ENCODE data around the gene NRCAM. TPM values are rescaled to one million over a fixed set of nuclear protein-coding genes. Genes with fewer than 3 reads are reported as not detected.

The NRCAM gene
- polyA plus RNA-seq, 1 donor = 11.8 TPM

GRCh38 chr7:108313086-108313485 is 143.2 kb downstream of the NRCAM start:
- Histone ChIP-seq H3K27ac (ENCODE audit: low read length) (no peak overlapping the region), H3K4me3 (ENCODE audit: low read length) (no peak overlapping the region), H3K27me3 (ENCODE audit: control insufficient read depth, insufficient read depth, low read length) (no peaks in the 10 kb centered on the region), H3K9me3 (ENCODE audit: control insufficient read depth, low read depth, low read length) (no peaks in the 10 kb centered on the region), H3K36me3 (ENCODE audit: control insufficient read depth, insufficient read depth, low read length) (no peaks in the 10 kb centered on the region), H3K4me1 (ENCODE audit: control insufficient read depth, insufficient read depth, low read length) (no peaks in the 10 kb centered on the region)
- 57% methylated on average over 1 of the region's 3 CpGs for WGBS (ENCODE audit: insufficient coverage, low lambda C conversion rate)
- DNase-seq = no peak

- no peaks in the 10 kb centered on the region for H3K9me3 ChIP-seq (ENCODE audit: control insufficient read depth, low read depth, low read length)
- no peak overlapping the region for H3K4me3 ChIP-seq (ENCODE audit: low read length)
- no peaks in the 10 kb centered on the region for H3K4me1 ChIP-seq (ENCODE audit: control insufficient read depth, insufficient read depth, low read length)
- H3K27me3 ChIP-seq (ENCODE audit: control insufficient read depth, insufficient read depth, low read length) = no peaks in the 10 kb centered on the region
- H3K36me3 ChIP-seq (ENCODE audit: control insufficient read depth, insufficient read depth, low read length) = no peaks in the 10 kb centered on the region
- DNase-seq = no peak
- WGBS (ENCODE audit: insufficient coverage, low lambda C conversion rate) = no CpG with 5 or more reads among the region's 3 CpGs
- no peak overlapping the region for H3K27ac ChIP-seq (ENCODE audit: low read length)
These were observed 144.6 kb downstream of the NRCAM start for GRCh38 chr7:108311446-108312168.

GRCh38 chr7:108310351-108310750 is 145.9 kb downstream of the NRCAM start:
- no peak for DNase-seq
- no peak overlapping the region for H3K27ac ChIP-seq (ENCODE audit: low read length)
- no peaks in the 10 kb centered on the region for H3K9me3 ChIP-seq (ENCODE audit: control insufficient read depth, low read depth, low read length)
- H3K4me1 ChIP-seq (ENCODE audit: control insufficient read depth, insufficient read depth, low read length) = no peaks in the 10 kb centered on the region
- WGBS (ENCODE audit: insufficient coverage, low lambda C conversion rate) = no CpG with 5 or more reads among the region's 2 CpGs
- no peaks in the 10 kb centered on the region for H3K27me3 ChIP-seq (ENCODE audit: control insufficient read depth, insufficient read depth, low read length)
- no peaks in the 10 kb centered on the region for H3K36me3 ChIP-seq (ENCODE audit: control insufficient read depth, insufficient read depth, low read length)
- H3K4me3 ChIP-seq (ENCODE audit: low read length) = no peak overlapping the region

- no peak for DNase-seq
- Histone ChIP-seq H3K27me3 (ENCODE audit: control insufficient read depth, insufficient read depth, low read length) (no peaks in the 10 kb centered on the region), H3K27ac (ENCODE audit: low read length) (no peak overlapping the region), H3K36me3 (ENCODE audit: control insufficient read depth, insufficient read depth, low read length) (no peaks in the 10 kb centered on the region), H3K4me3 (ENCODE audit: low read length) (no peak overlapping the region), H3K9me3 (ENCODE audit: control insufficient read depth, low read depth, low read length) (no peaks in the 10 kb centered on the region), H3K4me1 (ENCODE audit: control insufficient read depth, insufficient read depth, low read length) (no peaks in the 10 kb centered on the region)
- no CpG with 5 or more reads among the region's 2 CpGs for WGBS (ENCODE audit: insufficient coverage, low lambda C conversion rate)
These were observed 147.3 kb downstream of the NRCAM start for GRCh38 chr7:108308903-108309302.

- DNase-seq = no peak
- 100% methylated on average over 1 of the region's 3 CpGs for WGBS (ENCODE audit: insufficient coverage, low lambda C conversion rate)
- Histone ChIP-seq H3K4me1 (ENCODE audit: control insufficient read depth, insufficient read depth, low read length) (no peaks in the 10 kb centered on the region), H3K36me3 (ENCODE audit: control insufficient read depth, insufficient read depth, low read length) (no peaks in the 10 kb centered on the region), H3K27me3 (ENCODE audit: control insufficient read depth, insufficient read depth, low read length) (no peaks in the 10 kb centered on the region), H3K4me3 (ENCODE audit: low read length) (no peak overlapping the region), H3K9me3 (ENCODE audit: control insufficient read depth, low read depth, low read length) (no peaks in the 10 kb centered on the region), H3K27ac (ENCODE audit: low read length) (no peak overlapping the region)
These were observed 148.0 kb downstream of the NRCAM start for GRCh38 chr7:108308276-108308675.

- H3K4me3 ChIP-seq (ENCODE audit: low read length) = no peak overlapping the region
- no peak for DNase-seq
- no peaks in the 10 kb centered on the region for H3K36me3 ChIP-seq (ENCODE audit: control insufficient read depth, insufficient read depth, low read length)
- no peaks in the 10 kb centered on the region for H3K9me3 ChIP-seq (ENCODE audit: control insufficient read depth, low read depth, low read length)
- H3K27ac ChIP-seq (ENCODE audit: low read length) = no peak overlapping the region
- no CpG with 5 or more reads among the region's 2 CpGs for WGBS (ENCODE audit: insufficient coverage, low lambda C conversion rate)
- no peaks in the 10 kb centered on the region for H3K27me3 ChIP-seq (ENCODE audit: control insufficient read depth, insufficient read depth, low read length)
- no peaks in the 10 kb centered on the region for H3K4me1 ChIP-seq (ENCODE audit: control insufficient read depth, insufficient read depth, low read length)
These were observed 148.6 kb downstream of the NRCAM start for GRCh38 chr7:108307595-108307994.

GRCh38 chr7:108307194-108307593 is 149.0 kb downstream of the NRCAM start:
- Histone ChIP-seq H3K9me3 (ENCODE audit: control insufficient read depth, low read depth, low read length) (no peaks in the 10 kb centered on the region), H3K27me3 (ENCODE audit: control insufficient read depth, insufficient read depth, low read length) (no peaks in the 10 kb centered on the region), H3K4me1 (ENCODE audit: control insufficient read depth, insufficient read depth, low read length) (no peaks in the 10 kb centered on the region), H3K4me3 (ENCODE audit: low read length) (no peak overlapping the region), H3K36me3 (ENCODE audit: control insufficient read depth, insufficient read depth, low read length) (no peaks in the 10 kb centered on the region), H3K27ac (ENCODE audit: low read length) (no peak overlapping the region)
- no peak for DNase-seq
- 90% methylated on average over 2 of the region's 6 CpGs for WGBS (ENCODE audit: insufficient coverage, low lambda C conversion rate)

GRCh38 chr7:108303332-108303731 is 152.9 kb downstream of the NRCAM start:
- Histone ChIP-seq H3K4me1 (ENCODE audit: control insufficient read depth, insufficient read depth, low read length) (peaks cover 5% of the 10 kb centered on the region), H3K36me3 (ENCODE audit: control insufficient read depth, insufficient read depth, low read length) (no peaks in the 10 kb centered on the region), H3K27ac (ENCODE audit: low read length) (no peak overlapping the region), H3K27me3 (ENCODE audit: control insufficient read depth, insufficient read depth, low read length) (no peaks in the 10 kb centered on the region), H3K4me3 (ENCODE audit: low read length) (no peak overlapping the region), H3K9me3 (ENCODE audit: control insufficient read depth, low read depth, low read length) (no peaks in the 10 kb centered on the region)
- WGBS (ENCODE audit: insufficient coverage, low lambda C conversion rate) = 100% methylated on average over 1 of the region's 3 CpGs
- no peak for DNase-seq

- no CpG with 5 or more reads among the region's 2 CpGs for WGBS (ENCODE audit: insufficient coverage, low lambda C conversion rate)
- H3K4me3 ChIP-seq (ENCODE audit: low read length) = no peak overlapping the region
- no peak overlapping the region for H3K27ac ChIP-seq (ENCODE audit: low read length)
- peaks cover 5% of the 10 kb centered on the region for H3K4me1 ChIP-seq (ENCODE audit: control insufficient read depth, insufficient read depth, low read length)
- H3K36me3 ChIP-seq (ENCODE audit: control insufficient read depth, insufficient read depth, low read length) = no peaks in the 10 kb centered on the region
- H3K27me3 ChIP-seq (ENCODE audit: control insufficient read depth, insufficient read depth, low read length) = no peaks in the 10 kb centered on the region
- DNase-seq = no peak
- H3K9me3 ChIP-seq (ENCODE audit: control insufficient read depth, low read depth, low read length) = no peaks in the 10 kb centered on the region
These were observed 154.8 kb downstream of the NRCAM start for GRCh38 chr7:108301387-108301786.

- no peaks in the 10 kb centered on the region for H3K9me3 ChIP-seq (ENCODE audit: control insufficient read depth, low read depth, low read length)
- no peaks in the 10 kb centered on the region for H3K27me3 ChIP-seq (ENCODE audit: control insufficient read depth, insufficient read depth, low read length)
- peaks cover 5% of the 10 kb centered on the region for H3K4me1 ChIP-seq (ENCODE audit: control insufficient read depth, insufficient read depth, low read length)
- peak overlapping the region; percentile 66 for H3K27ac ChIP-seq (ENCODE audit: low read length)
- DNase-seq = peak; percentile 72 to 88
- no peaks in the 10 kb centered on the region for H3K36me3 ChIP-seq (ENCODE audit: control insufficient read depth, insufficient read depth, low read length)
- WGBS (ENCODE audit: insufficient coverage, low lambda C conversion rate) = 29% methylated on average over 1 of the region's 8 CpGs
- H3K4me3 ChIP-seq (ENCODE audit: low read length) = no peak overlapping the region
These were observed 156.8 kb downstream of the NRCAM start for GRCh38 chr7:108299251-108299973.

Data from large intestine (tissue), 3 donors.